ENCODE data around the gene GNAL.

- TF ChIP-seq CTCF (IDR thresholded peaks at IDR 0.05): no peak
- no peak for TF ChIP-seq POLR2A (IDR thresholded peaks at IDR 0.05)
Observed at GRCh38 chr18:11810379-11810778, 121.3 kb downstream of the GNAL start.

All from body of pancreas (tissue), 4 donors.